Measurements from ENCODE around the gene NANOS3. TPM values are rescaled to one million over a fixed set of nuclear protein-coding genes. Genes with fewer than 3 reads are reported as not detected.
"Not testable (repeated sequence)": the region's sequence is repeated elsewhere in the genome, so short reads cannot be mapped to it uniquely, and the experiment has no call there.

The NANOS3 gene
- total and polyA plus RNA-seq, 10 of the 15 experiments (the other 5 are each of a cell fraction or from before 2014, with no cell fraction given), result 0.31 to 1.7 (median 0.81) TPM

GRCh38 chr19:13852171-13852707, 24.7 kb upstream of the NANOS3 start:
- H3K36me3 ChIP-seq (ENCODE audit: control insufficient read depth in 2 of 2, insufficient read depth in 2 of 2, low read length in 1 of 2); DNase-seq (ENCODE audit: low read depth, low spot score); in situ Hi-C loops (cut with MboI); H3K79me2 ChIP-seq (ENCODE audit: control insufficient read depth, insufficient read depth, low read length); H3K4me3 ChIP-seq; H3K27me3 ChIP-seq (replicated peaks in 1 of 2; ENCODE audit: control insufficient read depth in 2 of 2, insufficient read depth in 2 of 2, low read length in 1 of 2); BruUV-seq (replicated peaks); H3K4me1 ChIP-seq (ENCODE audit: control insufficient read depth, insufficient read depth, low read length); H4K20me1 ChIP-seq (ENCODE audit: control insufficient read depth, insufficient read depth); intact Hi-C loops (cut with micrococcal nuclease; ENCODE audit: unreplicated experiment); FAIRE-seq; H3K4me2 ChIP-seq (ENCODE audit: control insufficient read depth, insufficient read depth); H2AFZ ChIP-seq (ENCODE audit: control insufficient read depth, low read depth, low read length); ATAC-seq; H3K9me3 ChIP-seq (replicated peaks; ENCODE audit: control insufficient read depth, insufficient read depth, low read length); H3K9ac ChIP-seq (ENCODE audit: control insufficient read depth, insufficient read depth, low read length); H3K27ac ChIP-seq (ENCODE audit: control insufficient read depth, insufficient read depth): not testable (repeated sequence)
- ChIA-PET RAD21 (ENCODE audit: unreplicated experiment) (interaction anchor here (1.0 to 2.4 kb wide), 2 partner anchors 10 to 13 kb away, joined by 3 to 12 read pairs; no protein-coding TSS in a partner anchor), CTCF (interaction anchor here (1.0 to 1.6 kb wide), 3 partner anchors 9 to 795 kb away, joined by 3 to 5 read pairs (median 4); no protein-coding TSS in a partner anchor), SMC1A (ENCODE audit: uncharacterized antibody, unreplicated experiment) (interaction anchor here (1.0 to 1.5 kb wide), 3 partner anchors 8 to 11 kb away, joined by 3 to 5 read pairs (median 3); no protein-coding TSS in a partner anchor), POLR2A (interaction anchor here (0.6 to 2.4 kb wide), 4 partner anchors 7 to 704 kb away, joined by 3 to 11 read pairs (median 5); no protein-coding TSS in a partner anchor)
- WGBS (ENCODE audit: insufficient coverage, insufficient replicate concordance, low lambda C conversion rate, missing lambda C conversion rate), result 60% methylated on average over 11 of the region's 12 CpGs

- in situ Hi-C loops (cut with MboI) (no loop called here), intact Hi-C loops (cut with micrococcal nuclease; ENCODE audit: unreplicated experiment) (no loop called here)
- Histone ChIP-seq H3K4me3 (no peak overlapping the region), H3K9ac (ENCODE audit: control insufficient read depth, insufficient read depth, low read length) (no peak overlapping the region), H2AFZ (ENCODE audit: control insufficient read depth, low read depth, low read length) (no peak overlapping the region), H3K4me2 (ENCODE audit: control insufficient read depth, insufficient read depth) (no peak overlapping the region), H3K79me2 (ENCODE audit: control insufficient read depth, insufficient read depth, low read length) (no peaks in the 10 kb centered on the region), H3K9me3 (replicated peaks; ENCODE audit: control insufficient read depth, insufficient read depth, low read length) (no peaks in the 10 kb centered on the region), H3K4me1 (ENCODE audit: control insufficient read depth, insufficient read depth, low read length) (peaks cover 7% of the 10 kb centered on the region), H4K20me1 (ENCODE audit: control insufficient read depth, insufficient read depth) (no peaks in the 10 kb centered on the region), H3K27me3 (replicated peaks in 1 of 2; ENCODE audit: control insufficient read depth in 2 of 2, insufficient read depth in 2 of 2, low read length in 1 of 2) (no peaks in the 10 kb centered on the region), H3K27ac (ENCODE audit: control insufficient read depth, insufficient read depth) (no peak overlapping the region), H3K36me3 (ENCODE audit: control insufficient read depth in 2 of 2, insufficient read depth in 2 of 2, low read length in 1 of 2) (no peaks in the 10 kb centered on the region)
- POLR2A ChIA-PET, result interaction anchor here (0.5 to 8.5 kb wide), 4 partner anchors 9 to 667 kb away, joined by 3 to 79 read pairs (median 3); no protein-coding TSS in a partner anchor
- RAD21 ChIA-PET (ENCODE audit: unreplicated experiment), result interaction anchor here (2.1 kb wide), 1 partner anchor 9 kb away, joined by 9 read pairs; no protein-coding TSS in a partner anchor
- SMC1A ChIA-PET (ENCODE audit: uncharacterized antibody, unreplicated experiment), result interaction anchor here (0.9 to 1.9 kb wide), 3 partner anchors 10 to 82 kb away, joined by 3 to 4 read pairs (median 4); partner anchors contain the start of gene C19orf53
- no peak for DNase-seq (ENCODE audit: low read depth, low spot score)
- FAIRE-seq, result no peak
- ATAC-seq, result no peak
- BruUV-seq (replicated peaks), result no TSS peak
- WGBS (ENCODE audit: insufficient coverage, insufficient replicate concordance, low lambda C conversion rate, missing lambda C conversion rate), result 47% methylated on average over 2 of the region's 2 CpGs
- CTCF ChIA-PET, result no interaction called here
- TF ChIP-seq ZBTB11 (CRISPR knock-in tag; IDR thresholded peaks at IDR 0.05), result no peak
Observed at GRCh38 chr19:13856497-13856896, 20.4 kb upstream of the NANOS3 start.
